Stomach (tissue), 9 donors: ENCODE measurements around the gene LRRC71. TPM values are rescaled to one million over a fixed set of nuclear protein-coding genes. Genes with fewer than 3 reads are reported as not detected.

Source experiments
- DNase-seq, 2 donors: peaks; one replicate each; pipeline versions ENCODE4 v3.0.0 to v3.0.0-alpha.2; 2013 to 2019
- H3K27ac ChIP-seq, 5 donors: fragments of 200-600 bp in 4 of 5; sonication (generic) in 4 of 5; one replicate each; pipeline ENCODE4 v1.5.1; 2013 to 2019; ENCODE audit warnings: mild to moderate bottlenecking in 1 of 5, moderate library complexity in 1 of 5
- H3K27me3 ChIP-seq, 3 donors: fragments of 200-600 bp; sonication (generic); one replicate each; pipeline ENCODE4 v1.5.1; 2017 to 2019; ENCODE audit warnings: mixed run types in 1 of 3
- H3K36me3 ChIP-seq, 4 donors: fragments of 200-600 bp; sonication (generic); 1 replicate in 3 of 4; 2 replicates in 1 of 4; pipeline ENCODE4 v1.5.1; 2016 to 2019
- H3K4me1 ChIP-seq, 4 donors: fragments of 200-600 bp; sonication (generic); one replicate each; pipeline ENCODE4 v1.5.1; 2016 to 2019
- H3K4me3 ChIP-seq, 4 donors: fragments of 200-600 bp; sonication (generic) in 3 of 4; one replicate each; pipeline ENCODE4 v1.5.1; 2016 to 2019; ENCODE audit warnings: mild to moderate bottlenecking in 1 of 4
- H3K9me3 ChIP-seq, 4 donors: fragments of 200-600 bp; sonication (generic); one replicate each; pipeline ENCODE4 v1.5.1; 2016 to 2019
- EP300 ChIP-seq: sonication (generic); formaldehyde crosslinking; IDR thresholded peaks from one replicate; pipeline ENCODE4 v1.6.1; 2017; ENCODE audit warnings: antibody characterized with exemption
- POLR2A ChIP-seq, 4 donors: fragments of 450-650 bp; IDR thresholded peaks; one replicate each; pipeline ENCODE4 v1.6.1; 2016; ENCODE audit warnings: antibody characterized with exemption in 4 of 4, control low read depth in 2 of 4, mild to moderate bottlenecking in 1 of 4, moderate library complexity in 1 of 4
- POLR2AphosphoS5 ChIP-seq, 3 donors: sonication (generic); formaldehyde crosslinking; IDR thresholded peaks; one replicate each; pipeline ENCODE4 v1.6.1; 2016; ENCODE audit warnings: antibody characterized with exemption in 3 of 3
- WGBS, 5 donors: extraction: QIAGEN DNeasy Blood & Tissue Kit in 3 of 5; methylation state at CpG; one replicate each; pipeline versions ENCODE4 v1.1.5 to v1.1.7; 2013 to 2018; 5-methylcytosine and 5-hydroxymethylcytosine counted together
- intact Hi-C: fragments of 100-400 bp; cut with DNase I; formaldehyde crosslinking; loops from one replicate; pipeline ENCODE4 v1.15.1; 2023; ENCODE audit warnings: low total_unique reads
- polyA plus RNA-seq, 3 donors: library from polyadenylated mRNA; stranded (reverse); fragments of 200-250 nt; gene quantifications; one replicate each; pipeline ENCODE4 v1.2.3, GENCODE V29; 2013
- total RNA-seq, 5 donors: library from RNA; depleted of rRNA; stranded (reverse); fragments of >200 nt; gene quantifications; one replicate each; pipeline versions ENCODE4 v1.1.0 to v1.2.3, GENCODE V29; 2014 to 2016
- TF ChIP-seq, protein P1 (sequence below), 7 experiments: fragments of 450-650 bp in 4 of 7; fragments of 200-600 bp in 3 of 7; sonication (generic) in 3 of 7; IDR thresholded peaks; one replicate each; pipeline ENCODE4 v1.5.1; 2016 to 2019; ENCODE audit warnings: antibody characterized with exemption in 7 of 7, control low read depth in 2 of 7, mild to moderate bottlenecking in 1 of 7
- donor health status: healthy with polysubstance abuse.
- donor health status: Bipolar disorder and iron deficiency.
- donor health status: healthy.

The LRRC71 gene
- total and polyA plus RNA-seq, 8 donors, result 0.61 to 2.2 TPM; not detected in 6

DNA sequence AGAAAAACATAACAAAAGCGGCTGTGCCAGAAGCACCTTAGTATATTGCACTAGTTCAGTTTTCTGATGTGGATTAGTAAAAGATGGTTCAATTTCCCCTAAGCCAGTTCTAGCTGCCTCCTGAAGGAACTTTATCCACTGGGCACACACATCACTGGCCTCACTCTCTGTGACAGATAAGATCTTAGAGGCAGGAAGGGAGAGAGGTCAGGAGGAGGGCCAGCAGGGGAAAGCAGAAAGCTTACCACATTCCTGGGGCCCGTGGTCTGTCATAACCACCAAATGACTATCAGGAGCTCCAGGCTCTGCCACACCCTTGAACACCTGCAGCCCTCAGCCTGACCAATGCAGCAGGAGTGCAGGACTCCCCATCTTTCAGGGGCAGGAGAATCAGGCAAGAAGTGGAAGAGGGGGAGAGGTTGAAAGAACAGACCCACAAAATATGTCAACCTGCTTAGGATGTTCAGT, 37.8 kb downstream of the LRRC71 start:
- Histone ChIP-seq H3K9me3 (no peaks in the 10 kb centered on the region), H3K27me3 (no peaks in the 10 kb centered on the region), H3K4me3 (no peak overlapping the region), H3K27ac (no peak overlapping the region), H3K4me1 (no peaks in the 10 kb centered on the region), H3K36me3 (peaks cover 68 to 100% (median 98%) of the 10 kb centered on the region in 4 donors)
- intact Hi-C loops, result no loop called here
- no peak for DNase-seq
- WGBS, 5 donors, result 55 to 63% (median 57%) methylated on average over 2 of the region's 2 CpGs
- no peak for TF ChIP-seq EP300
- TF ChIP-seq, protein P1, sequence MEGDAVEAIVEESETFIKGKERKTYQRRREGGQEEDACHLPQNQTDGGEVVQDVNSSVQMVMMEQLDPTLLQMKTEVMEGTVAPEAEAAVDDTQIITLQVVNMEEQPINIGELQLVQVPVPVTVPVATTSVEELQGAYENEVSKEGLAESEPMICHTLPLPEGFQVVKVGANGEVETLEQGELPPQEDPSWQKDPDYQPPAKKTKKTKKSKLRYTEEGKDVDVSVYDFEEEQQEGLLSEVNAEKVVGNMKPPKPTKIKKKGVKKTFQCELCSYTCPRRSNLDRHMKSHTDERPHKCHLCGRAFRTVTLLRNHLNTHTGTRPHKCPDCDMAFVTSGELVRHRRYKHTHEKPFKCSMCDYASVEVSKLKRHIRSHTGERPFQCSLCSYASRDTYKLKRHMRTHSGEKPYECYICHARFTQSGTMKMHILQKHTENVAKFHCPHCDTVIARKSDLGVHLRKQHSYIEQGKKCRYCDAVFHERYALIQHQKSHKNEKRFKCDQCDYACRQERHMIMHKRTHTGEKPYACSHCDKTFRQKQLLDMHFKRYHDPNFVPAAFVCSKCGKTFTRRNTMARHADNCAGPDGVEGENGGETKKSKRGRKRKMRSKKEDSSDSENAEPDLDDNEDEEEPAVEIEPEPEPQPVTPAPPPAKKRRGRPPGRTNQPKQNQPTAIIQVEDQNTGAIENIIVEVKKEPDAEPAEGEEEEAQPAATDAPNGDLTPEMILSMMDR (IDR thresholded peaks at IDR 0.05), result no peak

DNA sequence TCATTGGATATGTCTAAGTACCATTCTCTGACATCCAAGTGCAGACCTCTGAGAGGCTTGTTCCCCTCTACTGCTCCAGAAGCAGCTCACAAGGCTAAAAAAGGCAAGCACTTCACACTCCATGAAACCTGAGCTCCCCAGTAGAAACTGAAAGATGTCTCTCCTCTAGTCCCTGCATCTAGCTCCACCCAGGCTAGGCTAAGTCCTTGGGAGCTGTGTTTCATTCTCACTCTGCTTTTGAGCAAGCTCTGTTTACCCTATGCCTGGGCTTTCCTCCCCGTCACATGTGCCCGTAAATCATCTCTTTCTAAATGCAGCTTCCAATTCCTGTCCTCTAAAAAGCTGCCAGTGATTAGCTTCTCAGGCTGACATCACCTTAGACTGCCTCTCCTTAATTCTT, 39.0 kb downstream of the LRRC71 start:
- no peak for DNase-seq
- TF ChIP-seq, protein P1 (IDR thresholded peaks at IDR 0.05), result no peak
- no peak for TF ChIP-seq EP300
- TF ChIP-seq POLR2A (IDR thresholded peaks at IDR 0.05), result no peak
- no peak for TF ChIP-seq POLR2AphosphoS5 (IDR thresholded peaks at IDR 0.05)
- 71 to 90% (median 82%) methylated on average over 2 of the region's 2 CpGs for WGBS, 5 donors
- intact Hi-C loops, result no loop called here
- Histone ChIP-seq H3K27me3 (no peaks in the 10 kb centered on the region), H3K27ac (no peak overlapping the region), H3K4me3 (no peak overlapping the region), H3K9me3 (no peaks in the 10 kb centered on the region), H3K36me3 (peaks cover 68 to 98% (median 97%) of the 10 kb centered on the region in 4 donors), H3K4me1 (no peaks in the 10 kb centered on the region)

DNA sequence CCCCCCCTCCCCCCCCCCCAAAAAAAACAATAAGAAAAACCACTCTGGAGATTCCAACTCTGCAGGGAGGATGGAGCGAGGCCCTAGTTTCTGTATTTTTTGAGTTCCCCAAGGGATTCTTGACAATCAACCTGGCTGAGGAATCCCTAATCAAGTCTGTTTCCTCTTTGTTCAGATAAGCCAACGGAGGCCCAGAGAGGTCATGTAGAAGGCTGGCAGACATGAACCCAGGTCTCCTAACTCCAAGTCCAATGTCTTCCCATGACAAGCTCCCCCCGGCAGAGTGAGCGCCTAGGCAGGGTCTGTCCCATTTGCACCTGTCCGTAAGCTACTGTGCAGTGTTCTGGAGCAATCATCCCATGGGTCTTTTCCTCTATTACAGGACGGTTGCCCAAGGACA, 39.5 kb downstream of the LRRC71 start:
- TF ChIP-seq POLR2A (IDR thresholded peaks at IDR 0.05), result no peak
- TF ChIP-seq POLR2AphosphoS5 (IDR thresholded peaks at IDR 0.05), result no peak
- no peak for TF ChIP-seq EP300
- TF ChIP-seq, protein P1 (IDR thresholded peaks at IDR 0.05), result no peak
- 82 to 93% (median 89%) methylated on average over 2 to 6 of the region's 6 CpGs for WGBS, 5 donors
- no peak for DNase-seq
- Histone ChIP-seq H3K4me1 (no peaks in the 10 kb centered on the region), H3K27me3 (no peaks in the 10 kb centered on the region), H3K36me3 (peaks cover 68 to 97% (median 95%) of the 10 kb centered on the region in 4 donors), H3K27ac (no peak overlapping the region), H3K4me3 (no peak overlapping the region), H3K9me3 (no peaks in the 10 kb centered on the region)
- intact Hi-C loops, result no loop called here

DNA sequence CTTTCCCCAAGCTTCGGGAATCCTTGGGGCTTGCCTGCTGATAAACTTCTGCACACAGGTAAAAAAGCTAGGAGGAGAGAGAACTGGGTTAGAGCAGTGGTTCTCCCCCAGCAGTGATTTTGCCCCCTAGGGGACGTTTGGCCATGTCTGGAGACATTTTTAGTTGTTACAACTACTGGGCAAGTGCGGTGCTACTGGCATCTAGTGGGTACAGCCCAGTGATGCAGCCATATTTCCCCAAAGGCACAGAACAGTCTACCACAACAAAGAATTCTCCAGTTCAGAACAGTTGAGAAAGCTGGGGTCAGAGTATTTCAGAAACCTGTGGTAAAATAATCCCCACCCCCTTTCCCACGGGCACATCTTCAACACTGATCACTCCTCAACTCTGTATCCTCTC, 41.3 kb downstream of the LRRC71 start:
- no peak overlapping the region for H3K4me3 ChIP-seq
- no peaks in the 10 kb centered on the region for H3K27me3 ChIP-seq
- H3K9me3 ChIP-seq, result no peaks in the 10 kb centered on the region
- peaks cover 51 to 96% (median 94%) of the 10 kb centered on the region in 4 donors for H3K36me3 ChIP-seq
- DNase-seq, result no peak
- WGBS, 5 donors, result 69 to 80% (median 73%) methylated on average over 4 of the region's 4 CpGs
- H3K27ac ChIP-seq, result no peak overlapping the region
- TF ChIP-seq POLR2AphosphoS5 (IDR thresholded peaks at IDR 0.05) (no peak), POLR2A (IDR thresholded peaks at IDR 0.05) (no peak), EP300 (no peak)
- TF ChIP-seq, protein P1 (IDR thresholded peaks at IDR 0.05), result no peak
- intact Hi-C loops, result no loop called here
- H3K4me1 ChIP-seq, result no peaks in the 10 kb centered on the region
